CD4-positive, alpha-beta T cell (primary cell): ENCODE data around the gene PPP1R37. TPM values are rescaled to one million over a fixed set of nuclear protein-coding genes. Genes with fewer than 3 reads are reported as not detected.

Experiments
- ATAC-seq: fragments of 200-7000 bp; cut with Tn5 transposase; one replicate; pipeline ENCODE4 v1.10.0; 2022; ENCODE audit warnings: mild to moderate bottlenecking; ENCODE audit not compliant: poor library complexity
- CTCF ChIA-PET: fragments of 350-600 bp; sonication (Branson Sonifier 250); formaldehyde crosslinking; loops from one replicate; lab custom pipeline; 2021; ENCODE audit warnings: antibody characterized with exemption, inconsistent platforms; lab: Charles Lee
- POLR2A ChIA-PET: fragments of 350-600 bp; sonication (Branson Sonifier 250); formaldehyde crosslinking; loops from one replicate; lab custom pipeline; 2021; ENCODE audit warnings: antibody characterized with exemption, inconsistent platforms; lab: Charles Lee
- DNase-seq, 14 experiments: peaks; one replicate each; pipeline ENCODE4 v3.0.0-alpha.2; 2013 to 2020; ENCODE audit warnings: mixed read lengths in 2 of 14
- H3K27ac ChIP-seq, 2 donors: one replicate each; pipeline versions ENCODE4 v1.5.1 to v1.7.0; 2013; ENCODE audit warnings: low read length in 2 of 2, low read depth in 1 of 2, mild to moderate bottlenecking in 1 of 2
- H3K27me3 ChIP-seq, 2 experiments: 1 replicate in 1 of 2; 2 replicates in 1 of 2; pipeline versions ENCODE4 v1.6.1 to v1.7.0; 2013; ENCODE audit warnings: low read length in 2 of 2, control low read depth in 1 of 2, mild to moderate bottlenecking in 1 of 2, moderate library complexity in 1 of 2; ENCODE audit not compliant: insufficient read depth in 2 of 2, control insufficient read depth in 1 of 2
- H3K36me3 ChIP-seq: one replicate; pipeline ENCODE4 v1.6.1; 2013; ENCODE audit warnings: low read length, control low read depth; ENCODE audit not compliant: insufficient read depth
- H3K4me1 ChIP-seq: one replicate; pipeline ENCODE4 v1.6.1; 2013; ENCODE audit warnings: low read length, control low read depth; ENCODE audit not compliant: insufficient read depth
- H3K4me3 ChIP-seq: one replicate; pipeline ENCODE4 v1.5.1; 2013; ENCODE audit warnings: mild to moderate bottlenecking, low read length, moderate library complexity
- H3K9me3 ChIP-seq, 2 experiments: 1 replicate in 1 of 2; 2 replicates in 1 of 2; pipeline versions ENCODE4 v1.6.1 to v1.7.0; 2013; ENCODE audit warnings: low read length in 2 of 2, mild to moderate bottlenecking in 2 of 2, control low read depth in 1 of 2, moderate library complexity in 1 of 2; ENCODE audit not compliant: control insufficient read depth in 1 of 2, insufficient read depth in 1 of 2
- H3K27ac Mint-ChIP-seq: one replicate; pipeline ENCODE4 v1.8.0; 2020; ENCODE audit warnings: mixed read lengths
- H3K27me3 Mint-ChIP-seq: one replicate; pipeline ENCODE4 v1.8.0; 2021; ENCODE audit warnings: mixed read lengths
- H3K36me3 Mint-ChIP-seq: one replicate; pipeline ENCODE4 v1.8.0; 2021; ENCODE audit warnings: low read depth, mixed read lengths
- H3K4me1 Mint-ChIP-seq: one replicate; pipeline ENCODE4 v1.8.0; 2021; ENCODE audit warnings: low read depth, mixed read lengths
- H3K4me3 Mint-ChIP-seq: one replicate; pipeline ENCODE4 v1.8.0; 2020; ENCODE audit warnings: mild to moderate bottlenecking, mixed read lengths
- H3K9me3 Mint-ChIP-seq: one replicate; pipeline ENCODE4 v1.8.0; 2020; ENCODE audit warnings: mixed read lengths
- CTCF ChIP-seq: fragments of 200-600 bp; IDR thresholded peaks from one replicate; pipeline ENCODE4 v1.8.0; 2022; ENCODE audit warnings: antibody characterized with exemption, mild to moderate bottlenecking
- intact Hi-C, 2 experiments: fragments of 100-400 bp; cut with DNase I in 1 of 2; cut with micrococcal nuclease in 1 of 2; formaldehyde crosslinking; loops; one replicate each; pipeline versions ENCODE4 v1.15.1 to v1.9.0; 2023 to 2025; cut with DNase I, micrococcal nuclease
- total RNA-seq, 174 experiments: library from RNA in 2 of 174; stranded (reverse) in 2 of 174; gene quantifications; one replicate each; pipeline ENCODE4 v1.2.3 and lab custom pipeline; 2021 to 2026

PPP1R37 gene
- total RNA-seq, 2 experiments from 2014 or later: 17.2 to 19.6 TPM

GRCh38 chr19:45047188-45047797 is 45.7 kb upstream of the PPP1R37 start:
- H3K36me3 Mint-ChIP-seq: peaks cover 77% of the 10 kb centered on the region
- Histone ChIP-seq H3K36me3 (peaks cover 50% of the 10 kb centered on the region), H3K27me3 (no peaks in the 10 kb centered on the region), H3K4me1 (peaks cover 23% of the 10 kb centered on the region), H3K27ac (no peak overlapping the region), H3K4me3 (no peak overlapping the region), H3K9me3 (no peaks in the 10 kb centered on the region)
- POLR2A ChIA-PET: no interaction called here
- H3K9me3 Mint-ChIP-seq: no peaks in the 10 kb centered on the region
- ATAC-seq (peak; percentile 77), DNase-seq (peak in 1 of 14 experiments; percentile 15)
- H3K27me3 Mint-ChIP-seq: no peaks in the 10 kb centered on the region
- peaks cover 38% of the 10 kb centered on the region for H3K4me1 Mint-ChIP-seq
- intact Hi-C loops: no loop called here
- H3K4me3 Mint-ChIP-seq: no peak overlapping the region
- no peak for TF ChIP-seq CTCF
- CTCF ChIA-PET: interaction anchor here (1.2 kb wide), 1 partner anchor 12 kb away, joined by 3 read pairs; no protein-coding TSS in a partner anchor
- peak overlapping the region; percentile 35 for H3K27ac Mint-ChIP-seq

GRCh38 chr19:45049073-45049736 is 43.8 kb upstream of the PPP1R37 start:
- H3K27ac Mint-ChIP-seq: peak overlapping the region; percentile 22
- intact Hi-C loops: no loop called here
- ChIA-PET POLR2A (no interaction called here), CTCF (interaction anchor here (3.0 kb wide), 1 partner anchor 10 kb away, joined by 12 read pairs; no protein-coding TSS in a partner anchor)
- no peak for TF ChIP-seq CTCF
- no peak for DNase-seq
- Histone ChIP-seq H3K27me3 (no peaks in the 10 kb centered on the region), H3K27ac (no peak overlapping the region), H3K4me1 (peaks cover 20% of the 10 kb centered on the region), H3K9me3 (no peaks in the 10 kb centered on the region), H3K36me3 (peaks cover 52% of the 10 kb centered on the region), H3K4me3 (no peak overlapping the region)
- H3K4me1 Mint-ChIP-seq: peaks cover 38% of the 10 kb centered on the region
- H3K9me3 Mint-ChIP-seq: no peaks in the 10 kb centered on the region
- H3K4me3 Mint-ChIP-seq: no peak overlapping the region
- ATAC-seq: no peak
- peaks cover 80% of the 10 kb centered on the region for H3K36me3 Mint-ChIP-seq
- H3K27me3 Mint-ChIP-seq: no peaks in the 10 kb centered on the region

GRCh38 chr19:45050036-45050435 is 42.9 kb upstream of the PPP1R37 start:
- ChIA-PET POLR2A (no interaction called here), CTCF (interaction anchor here (3.0 kb wide), 1 partner anchor 9 kb away, joined by 12 read pairs; no protein-coding TSS in a partner anchor)
- Mint-ChIP-seq H3K4me3 (no peak overlapping the region), H3K9me3 (no peaks in the 10 kb centered on the region), H3K4me1 (peaks cover 35% of the 10 kb centered on the region), H3K36me3 (peaks cover 79% of the 10 kb centered on the region), H3K27me3 (no peaks in the 10 kb centered on the region), H3K27ac (peak overlapping the region; percentile 22)
- no peak for DNase-seq
- Histone ChIP-seq H3K36me3 (peaks cover 50% of the 10 kb centered on the region), H3K27ac (no peak overlapping the region), H3K27me3 (no peaks in the 10 kb centered on the region), H3K4me3 (no peak overlapping the region), H3K4me1 (peaks cover 20% of the 10 kb centered on the region), H3K9me3 (no peaks in the 10 kb centered on the region)
- intact Hi-C loops: no loop called here
- no peak for TF ChIP-seq CTCF
- ATAC-seq: no peak
